Neural crest cell (in vitro differentiated cells): ENCODE measurements around the gene MRAP2. TPM values are rescaled to one million over a fixed set of nuclear protein-coding genes. Genes with fewer than 3 reads are reported as not detected.

Experiments
- DNase-seq: peaks from one replicate; pipeline ENCODE4 v3.0.0; 2021; ENCODE audit warnings: low read depth, mixed read lengths, low spot score
- H3K27ac Mint-ChIP-seq: one replicate; pipeline ENCODE4 v1.8.0; 2021; ENCODE audit warnings: mild to moderate bottlenecking, mixed read lengths; ENCODE audit not compliant: unreplicated experiment
- H3K27me3 Mint-ChIP-seq: 2 replicates; pipeline ENCODE4 v1.8.0; 2021; ENCODE audit warnings: low read depth, mild to moderate bottlenecking, mixed read lengths
- H3K36me3 Mint-ChIP-seq: 2 replicates; pipeline ENCODE4 v1.8.0; 2021; ENCODE audit warnings: low read depth, mild to moderate bottlenecking, mixed read lengths
- H3K4me1 Mint-ChIP-seq: 2 replicates; pipeline ENCODE4 v1.8.0; 2021; ENCODE audit warnings: mixed read lengths
- H3K4me3 Mint-ChIP-seq: one replicate; pipeline ENCODE4 v1.8.0; 2021; ENCODE audit warnings: mild to moderate bottlenecking, mixed read lengths
- H3K9me3 Mint-ChIP-seq: 2 replicates; pipeline ENCODE4 v1.8.0; 2021; ENCODE audit warnings: mixed read lengths
- CTCF ChIP-seq: fragments of 200-600 bp; sonication (generic); conservative IDR thresholded peaks from 2 replicates; pipeline ENCODE4 v1.5.0; 2021; ENCODE audit warnings: antibody characterized with exemption, mild to moderate bottlenecking
- long read RNA-seq: library from polyadenylated mRNA; unstranded; transcript quantifications from one replicate; pipeline ENCODE4 v2.0.0, GENCODE V29; 2020
- total RNA-seq: library from RNA; stranded (reverse); gene quantifications from 2 replicates; pipeline ENCODE4 v1.2.1, GENCODE V29; 2021

MRAP2 gene
- 0.93 and 1.4 TPM in 2 replicates for total RNA-seq
- long read RNA-seq, partial matches to known transcripts, result 0 of 1 reads
- long read RNA-seq, other reads (novel, unspliced or antisense), result 0 of 1 reads

- Mint-ChIP-seq H3K27me3 (peaks cover 47% of the 10 kb centered on the region), H3K4me3 (peak within 1 kb of the TSS; percentile 85), H3K4me1 (peaks cover 17% of the 10 kb centered on the region), H3K27ac (no peak within 1 kb of the TSS), H3K9me3 (peaks cover 11% of the 10 kb centered on the region), H3K36me3 (peaks cover 12% of the 10 kb centered on the region)
- no peak for TF ChIP-seq CTCF
- peak; percentile 35 for DNase-seq
These were observed at the start of gene MRAP2 for GRCh38 chr6:84033523-84034451. TSS of gene MRAP2 (plus strand) at chr6:84033772. CDS start at chr6:84055319, 21,547 bp downstream.

- peaks cover 3% of the 10 kb centered on the region for H3K9me3 Mint-ChIP-seq
- H3K36me3 Mint-ChIP-seq, result no peaks in the 10 kb centered on the region
- no peaks in the 10 kb centered on the region for H3K4me1 Mint-ChIP-seq
- no peak overlapping the region for H3K4me3 Mint-ChIP-seq
- H3K27ac Mint-ChIP-seq, result no peak overlapping the region
- TF ChIP-seq CTCF, result no peak
- no peaks in the 10 kb centered on the region for H3K27me3 Mint-ChIP-seq
- no peak for DNase-seq
These were observed 49.2 kb upstream of the MRAP2 start for GRCh38 chr6:83984411-83984810.

- H3K27me3 Mint-ChIP-seq, result no peaks in the 10 kb centered on the region
- no peaks in the 10 kb centered on the region for H3K4me1 Mint-ChIP-seq
- TF ChIP-seq CTCF, result no peak
- H3K27ac Mint-ChIP-seq, result no peak overlapping the region
- no peak overlapping the region for H3K4me3 Mint-ChIP-seq
- no peaks in the 10 kb centered on the region for H3K36me3 Mint-ChIP-seq
- peaks cover 3% of the 10 kb centered on the region for H3K9me3 Mint-ChIP-seq
- no peak for DNase-seq
These were observed 48.3 kb upstream of the MRAP2 start for GRCh38 chr6:83985308-83985713.

- Mint-ChIP-seq H3K4me1 (no peaks in the 10 kb centered on the region), H3K27me3 (no peaks in the 10 kb centered on the region), H3K27ac (no peak overlapping the region), H3K4me3 (no peak overlapping the region), H3K36me3 (no peaks in the 10 kb centered on the region), H3K9me3 (peaks cover 3% of the 10 kb centered on the region)
- no peak for DNase-seq
- no peak for TF ChIP-seq CTCF
These were observed 47.9 kb upstream of the MRAP2 start for GRCh38 chr6:83985715-83986114.

- no peaks in the 10 kb centered on the region for H3K36me3 Mint-ChIP-seq
- H3K4me3 Mint-ChIP-seq, result no peak overlapping the region
- H3K27ac Mint-ChIP-seq, result no peak overlapping the region
- peaks cover 3% of the 10 kb centered on the region for H3K27me3 Mint-ChIP-seq
- no peak for DNase-seq
- no peak for TF ChIP-seq CTCF
- no peaks in the 10 kb centered on the region for H3K9me3 Mint-ChIP-seq
- peaks cover 4% of the 10 kb centered on the region for H3K4me1 Mint-ChIP-seq
These were observed 35.5 kb upstream of the MRAP2 start for GRCh38 chr6:83998021-83998584.
